Right ventricle myocardium superior (tissue), 1 donor: Measurements from ENCODE around the gene NHERF1. TPM values are rescaled to one million over a fixed set of nuclear protein-coding genes. Genes with fewer than 3 reads are reported as not detected.

ENCODE experiments used
- ATAC-seq: fragments of 200-7000 bp; cut with Tn5 transposase; one replicate; pipeline ENCODE4 v1.9.1; 2020; ENCODE audit warnings: mild to moderate bottlenecking; ENCODE audit not compliant: poor library complexity
- DNase-seq: peaks from one replicate; pipeline ENCODE4 v3.0.0-alpha.2; 2020
- intact Hi-C: fragments of 100-400 bp; cut with DNase I; formaldehyde crosslinking; loops from one replicate; pipeline ENCODE4 v1.11.2; 2022
- total RNA-seq: library from RNA; stranded (reverse); fragmentation: NEBNext Ultra II Directional; extraction: Animal tissue kit (Norgen Biotek cat#: 25700); gene quantifications from one replicate; pipeline ENCODE4 v1.2.1, GENCODE V29; 2021
- donor health status: DM: no; HTN: yes; CAD: no; lungs with severe emphysema.

The NHERF1 gene
- total RNA-seq, 1 donor from 2014 or later: 13.7 TPM

- intact Hi-C loops: loop anchor here (2.0 kb wide), 2 partner anchors 26 to 120 kb away; no protein-coding TSS in a partner anchor
- no peak for DNase-seq
These were observed 4.1 kb upstream of the NHERF1 start for GRCh38 chr17:74744349-74744713.

GRCh38 chr17:74744714-74745547 is 3.5 kb upstream of the NHERF1 start:
- DNase-seq: peak; percentile 94
- intact Hi-C loops: loop anchor here (2.0 kb wide), 2 partner anchors 26 to 120 kb away; no protein-coding TSS in a partner anchor
- peak; percentile 43 for ATAC-seq

More at GRCh38 chr17:74744349-74744713, 4.1 kb upstream of the NHERF1 start:
- no peak for ATAC-seq

GRCh38 chr17:74745548-74746177 is 2.8 kb upstream of the NHERF1 start:
- intact Hi-C loops: loop anchor here (2.0 kb wide), 2 partner anchors 25 to 119 kb away; no protein-coding TSS in a partner anchor
- DNase-seq: no peak
- no peak for ATAC-seq

GRCh38 chr17:74746376-74746775 is 2.1 kb upstream of the NHERF1 start:
- DNase-seq: no peak
- ATAC-seq: no peak
- intact Hi-C loops: no loop called here

- DNase-seq (no peak), ATAC-seq (no peak)
- intact Hi-C loops: no loop called here
These were observed 1.5 kb upstream of the NHERF1 start for GRCh38 chr17:74746922-74747321.

DNA sequence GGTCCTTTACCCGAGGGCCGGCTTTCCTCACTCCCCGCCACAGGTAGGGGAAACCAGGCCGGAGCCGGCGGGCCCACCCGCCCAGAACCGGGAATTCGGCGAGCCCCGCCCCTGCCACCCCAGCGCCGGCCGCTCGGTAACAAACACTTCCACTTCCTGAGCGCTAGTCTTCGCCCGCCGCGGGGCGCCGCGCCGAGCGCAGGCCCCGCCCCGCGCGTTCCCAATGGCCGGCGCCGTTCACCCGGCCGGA is 224 bp upstream of the NHERF1 start:
- no peak for DNase-seq
- intact Hi-C loops: no loop called here
- ATAC-seq: no peak

GRCh38 chr17:74749279-74750038 is 1.0 kb downstream of the NHERF1 start:
- intact Hi-C loops: no loop called here
- peak; percentile 67 for DNase-seq
- peak; percentile 9 for ATAC-seq

GRCh38 chr17:74750039-74750326 is 1.6 kb downstream of the NHERF1 start:
- ATAC-seq (no peak), DNase-seq (no peak)
- intact Hi-C loops: no loop called here

DNA sequence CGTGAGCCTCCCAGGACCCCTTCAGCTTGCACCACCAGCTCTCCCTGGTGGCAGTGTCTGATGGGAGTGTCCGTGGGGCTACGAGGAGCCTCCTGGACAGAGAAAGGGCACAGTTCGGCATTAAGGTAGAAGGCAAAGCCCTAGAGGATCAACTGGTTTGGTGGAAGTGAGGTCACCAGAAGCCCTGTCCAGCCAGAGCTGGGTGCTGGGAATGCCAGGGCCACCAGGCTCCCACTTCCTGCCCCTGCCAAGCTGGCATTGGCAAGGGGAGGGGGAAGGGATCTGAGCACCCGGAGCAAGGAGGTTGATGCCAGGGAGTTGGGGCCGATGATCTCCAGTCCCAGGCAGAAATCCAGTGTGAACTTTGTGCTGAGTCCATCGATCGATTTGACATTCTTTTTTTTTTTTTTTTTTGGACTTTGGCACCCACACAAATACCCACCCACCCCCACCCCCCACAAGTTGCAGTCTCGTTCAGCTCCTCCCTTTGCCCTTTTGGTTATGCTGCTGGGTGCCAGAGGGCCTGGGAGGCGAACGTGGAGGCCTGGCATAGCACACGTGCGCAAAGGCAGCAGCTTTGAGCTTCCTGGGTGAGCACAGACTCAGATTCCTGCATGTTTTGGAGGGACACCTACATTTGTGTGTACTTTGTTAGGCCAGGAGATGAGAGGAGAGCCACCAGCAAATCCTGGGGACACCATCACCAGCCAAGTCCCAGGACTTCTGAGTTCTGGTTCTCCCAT is 2.1 kb downstream of the NHERF1 start:
- no peak for ATAC-seq
- intact Hi-C loops: no loop called here
- DNase-seq: no peak

DNA sequence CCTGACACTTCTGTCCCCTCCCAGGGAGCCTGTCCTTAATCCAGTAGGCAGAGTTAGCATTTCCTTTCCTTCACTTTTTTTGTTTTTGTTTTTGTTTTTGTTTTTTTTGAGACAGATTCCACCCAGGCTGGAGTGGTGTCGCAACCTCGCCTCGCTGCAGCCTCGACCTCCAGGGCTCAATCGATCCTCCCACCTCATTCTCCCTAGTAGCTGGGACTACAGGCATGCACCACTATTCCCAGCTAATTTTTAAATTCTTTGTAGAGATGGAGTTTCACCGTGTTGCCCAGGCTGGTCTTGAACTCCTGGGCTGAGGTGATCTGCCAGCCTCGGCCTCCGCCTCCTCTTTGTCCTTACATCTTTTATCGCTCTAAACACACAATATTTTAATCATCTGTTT is 4.0 kb downstream of the NHERF1 start:
- intact Hi-C loops: no loop called here
- ATAC-seq (no peak), DNase-seq (no peak)

- ATAC-seq: no peak
- no peak for DNase-seq
- intact Hi-C loops: no loop called here
These were observed 4.5 kb downstream of the NHERF1 start for GRCh38 chr17:74752822-74753401.

DNA sequence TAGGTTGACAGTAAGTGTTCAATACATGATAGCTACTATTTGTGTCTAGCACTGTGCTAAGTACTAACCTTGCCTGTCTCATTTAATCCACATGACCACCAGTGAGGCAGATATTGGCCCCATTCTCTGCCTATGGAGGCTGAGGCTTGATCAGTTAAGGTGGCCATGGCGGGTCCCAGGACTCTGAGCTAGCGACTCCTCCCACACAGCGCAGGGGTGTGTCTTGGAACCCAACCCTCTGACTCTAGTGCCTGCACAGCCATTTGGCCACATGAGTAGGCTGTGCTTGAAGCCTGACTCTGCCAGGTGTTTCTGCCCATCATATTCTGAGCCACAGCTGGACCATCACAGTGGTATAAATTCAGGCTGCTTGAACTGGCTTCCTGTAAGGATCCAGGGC is 6.4 kb downstream of the NHERF1 start:
- intact Hi-C loops: no loop called here
- no peak for ATAC-seq
- DNase-seq: no peak

DNA sequence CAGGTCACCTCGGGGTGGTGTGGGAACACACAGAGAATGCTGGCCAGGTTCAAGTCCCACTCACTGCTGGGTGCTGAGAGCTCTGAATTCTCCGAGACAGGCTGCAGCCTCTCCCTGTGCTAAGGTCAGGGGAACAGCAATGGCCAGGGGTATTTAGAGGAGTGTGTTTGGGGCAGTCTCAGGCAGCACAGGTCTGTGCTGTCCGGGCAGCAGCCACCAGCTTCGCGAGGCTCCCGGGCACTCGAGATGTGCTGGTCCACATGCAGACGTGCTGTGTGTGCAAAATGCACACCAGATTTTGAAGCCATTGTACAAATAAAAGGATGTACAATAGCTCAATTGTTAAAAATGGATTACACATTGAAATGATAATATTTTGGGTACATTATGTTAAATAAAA is 7.1 kb downstream of the NHERF1 start:
- ATAC-seq (no peak), DNase-seq (no peak)
- intact Hi-C loops: no loop called here

DNA sequence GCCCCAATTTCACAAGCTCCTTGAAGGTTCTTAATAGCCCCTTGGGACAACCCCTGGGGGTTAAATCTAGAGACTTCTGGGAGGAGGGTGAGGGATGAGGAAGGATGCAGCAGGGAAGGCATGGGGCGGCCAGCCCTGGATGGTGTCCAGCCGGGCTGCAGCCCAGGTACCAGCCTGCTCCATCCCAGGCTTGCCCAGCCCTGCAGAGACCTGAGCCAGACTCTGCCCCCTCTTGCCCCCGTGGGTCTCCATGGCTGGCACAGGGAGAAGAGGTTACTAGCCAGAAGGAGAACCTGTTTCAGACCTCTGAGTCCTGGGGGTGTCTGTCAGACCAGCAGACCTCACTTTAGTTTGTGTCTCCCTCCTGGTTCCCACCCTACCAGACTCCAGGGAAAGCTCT is 8.5 kb downstream of the NHERF1 start:
- DNase-seq: no peak
- ATAC-seq: no peak
- intact Hi-C loops: no loop called here

- ATAC-seq: peak; percentile 40
- DNase-seq: peak; percentile 79
- intact Hi-C loops: no loop called here
These were observed 9.1 kb downstream of the NHERF1 start for GRCh38 chr17:74757502-74757901.

GRCh38 chr17:74757931-74758847 is 9.8 kb downstream of the NHERF1 start:
- intact Hi-C loops: no loop called here
- DNase-seq (peak; percentile 64), ATAC-seq (peak; percentile 64)

DNA sequence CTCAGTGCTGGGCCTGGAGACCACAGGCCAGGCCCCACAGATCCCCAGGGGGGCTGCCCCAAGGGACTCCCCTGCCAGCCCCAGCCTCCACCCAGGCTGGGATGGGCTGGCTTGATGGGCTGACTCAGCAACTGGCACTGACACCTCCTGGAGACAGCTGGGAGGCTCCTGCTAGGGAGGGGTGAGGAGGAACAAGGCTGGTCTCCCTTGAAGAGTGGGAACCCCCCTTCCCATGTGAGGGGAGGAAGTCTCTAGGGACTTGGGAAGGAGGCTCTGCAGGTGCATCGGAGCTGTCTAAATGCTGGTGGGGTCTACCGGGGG is 10.4 kb downstream of the NHERF1 start:
- peak; percentile 38 for ATAC-seq
- intact Hi-C loops: no loop called here
- DNase-seq: no peak

DNA sequence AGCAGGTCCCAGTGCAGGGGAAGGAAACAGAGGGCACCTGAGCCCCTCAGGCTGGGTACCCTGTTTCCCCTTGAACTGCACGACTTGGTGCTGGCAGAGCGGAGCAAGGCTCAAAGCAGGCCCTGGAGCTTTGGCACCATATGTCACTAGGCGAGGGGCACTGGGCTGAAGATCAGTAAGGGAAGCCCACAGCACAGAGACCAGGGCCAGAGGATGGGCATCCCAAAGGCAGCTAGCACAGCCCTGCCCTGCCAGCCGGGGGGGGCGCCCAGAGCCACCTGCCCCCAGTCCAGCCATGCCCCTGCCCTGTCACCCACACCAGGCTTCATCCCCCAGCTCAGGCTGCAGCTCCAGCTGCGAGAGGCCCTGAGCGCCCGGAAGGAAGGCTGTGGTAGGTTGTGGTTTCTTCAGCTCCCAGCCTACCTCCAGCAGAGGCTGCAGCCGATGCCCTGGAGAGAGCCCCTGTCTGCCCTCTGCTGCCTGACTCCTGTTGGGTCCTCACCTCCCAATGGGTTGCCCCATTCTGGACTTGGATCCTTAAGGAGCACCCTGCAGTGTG is 10.9 kb downstream of the NHERF1 start:
- intact Hi-C loops: no loop called here
- DNase-seq: no peak
- ATAC-seq: peak; percentile 6
